Caco-2 (cell line): Measurements from ENCODE around the gene EME2. TPM values are rescaled to one million over a fixed set of nuclear protein-coding genes. Genes with fewer than 3 reads are reported as not detected.

Experiments used
- BruUV-seq: library from RNA; stranded (reverse); fragments of 400-500 nt; replicated peaks from 2 replicates; lab custom pipeline; 2021; lab: Mats Ljungman, UMichigan
- CTCF ChIA-PET: fragments of 300-600 bp; sonication (Branson Sonifier 250); formaldehyde crosslinking; loops from one replicate; lab custom pipeline; 2022; ENCODE audit warnings: antibody characterized with exemption; lab: Charles Lee
- POLR2A ChIA-PET: fragments of 300-600 bp; sonication (Branson Sonifier 250); formaldehyde crosslinking; loops from one replicate; lab custom pipeline; 2022; ENCODE audit warnings: antibody characterized with exemption; lab: Charles Lee
- DNase-seq, 2 experiments: peaks; one replicate each; pipeline versions ENCODE4 v3.0.0 to v3.0.0-alpha.2; 2020 to 2022
- H3K27me3 ChIP-seq: replicated peaks from 2 replicates; pipeline ENCODE4 v1.6.0; 2011; ENCODE audit warnings: low read length; ENCODE audit not compliant: control insufficient read depth, insufficient read depth
- H3K36me3 ChIP-seq: 2 replicates; pipeline ENCODE4 v1.5.1; 2011; ENCODE audit warnings: low read length; ENCODE audit not compliant: control insufficient read depth, insufficient read depth
- H3K4me1 ChIP-seq: fragments of 250-450 bp; sonication (Bioruptor Pico); 2 replicates; pipeline ENCODE4 v1.5.1; 2020; ENCODE audit warnings: mild to moderate bottlenecking
- H3K4me3 ChIP-seq: 2 replicates; pipeline ENCODE4 v1.5.1; 2011; ENCODE audit warnings: low read depth, mild to moderate bottlenecking, control low read depth, low read length
- H3K9me3 ChIP-seq: fragments of 250-450 bp; sonication (Bioruptor Pico); 2 replicates; pipeline ENCODE4 v1.5.1; 2020; ENCODE audit warnings: mild to moderate bottlenecking, moderate library complexity
- H3K27ac Mint-ChIP-seq: one replicate; pipeline ENCODE4 v1.8.0; 2022; ENCODE audit warnings: mixed read lengths; ENCODE audit not compliant: unreplicated experiment
- H3K27me3 Mint-ChIP-seq: one replicate; pipeline ENCODE4 v1.8.0; 2022; ENCODE audit warnings: mixed read lengths; ENCODE audit not compliant: insufficient read depth, unreplicated experiment
- H3K36me3 Mint-ChIP-seq: one replicate; pipeline ENCODE4 v1.8.0; 2022; ENCODE audit warnings: mild to moderate bottlenecking, mixed read lengths; ENCODE audit not compliant: insufficient read depth, unreplicated experiment
- H3K4me1 Mint-ChIP-seq: one replicate; pipeline ENCODE4 v1.8.0; 2022; ENCODE audit warnings: low read depth, mixed read lengths; ENCODE audit not compliant: unreplicated experiment
- H3K4me3 Mint-ChIP-seq: one replicate; pipeline ENCODE4 v1.8.0; 2022; ENCODE audit warnings: mild to moderate bottlenecking, moderate library complexity, mixed read lengths; ENCODE audit not compliant: unreplicated experiment
- H3K9me3 Mint-ChIP-seq: one replicate; pipeline ENCODE4 v1.8.0; 2022; ENCODE audit warnings: mixed read lengths; ENCODE audit not compliant: unreplicated experiment
- CTCF ChIP-seq, 2 experiments: fragments of 200-600 bp in 1 of 2; IDR thresholded peaks; 1 replicate in 1 of 2; 2 replicates in 1 of 2; pipeline versions ENCODE4 v1.5.1 to v1.8.0; 2011 to 2022; ENCODE audit warnings: antibody characterized with exemption in 1 of 2, control low read depth in 1 of 2, inconsistent platforms in 1 of 2, low read depth in 1 of 2, low read length in 1 of 2, mild to moderate bottlenecking in 1 of 2, moderate library complexity in 1 of 2; ENCODE audit not compliant: insufficient read depth in 1 of 2, severe bottlenecking in 1 of 2, unreplicated experiment in 1 of 2
- intact Hi-C: fragments of 100-400 bp; cut with micrococcal nuclease; formaldehyde crosslinking; loops from one replicate; pipeline ENCODE4 v1.10.0; 2022; ENCODE audit not compliant: unreplicated experiment
- total RNA-seq: library from RNA; stranded (reverse); gene quantifications from 2 replicates; pipeline ENCODE4 v1.2.3, GENCODE V29; 2022

EME2 gene
- total RNA-seq, 1 experiment from 2014 or later = 24.1 TPM

- H3K4me3 Mint-ChIP-seq = no peak overlapping the region
- DNase-seq = no peak
- H3K36me3 ChIP-seq = no peaks in the 10 kb centered on the region
Observed at GRCh38 chr16:1768767-1769401, 3.7 kb upstream of the EME2 start.

GRCh38 chr16:1769402-1770300 lies 3.0 kb upstream of the EME2 start:
- Mint-ChIP-seq H3K4me1 (no peaks in the 10 kb centered on the region), H3K27me3 (no peaks in the 10 kb centered on the region), H3K4me3 (no peak overlapping the region), H3K9me3 (no peaks in the 10 kb centered on the region), H3K36me3 (peaks cover 67% of the 10 kb centered on the region), H3K27ac (no peak overlapping the region)
- ChIA-PET POLR2A (interaction anchor here (0.5 kb wide), 1 partner anchor 220 kb away, joined by 3 read pairs; no protein-coding TSS in a partner anchor), CTCF (no interaction called here)
- Histone ChIP-seq H3K4me3 (no peak overlapping the region), H3K27me3 (no peaks in the 10 kb centered on the region), H3K4me1 (peaks cover 6% of the 10 kb centered on the region), H3K36me3 (no peaks in the 10 kb centered on the region), H3K9me3 (no peaks in the 10 kb centered on the region)
- intact Hi-C loops = no loop called here
- no TSS peak for BruUV-seq
- DNase-seq = no peak
- no peak for TF ChIP-seq CTCF (IDR thresholded peaks at IDR 0.05; ENCODE audit: insufficient read depth in 1 of 2, low read depth in 1 of 2, low read length in 1 of 2, severe bottlenecking in 1 of 2, unreplicated experiment in 1 of 2)

More at GRCh38 chr16:1768767-1769401, 3.7 kb upstream of the EME2 start:
- no peaks in the 10 kb centered on the region for H3K27me3 Mint-ChIP-seq
- H3K36me3 Mint-ChIP-seq = peaks cover 67% of the 10 kb centered on the region
- BruUV-seq = no TSS peak
- Histone ChIP-seq H3K4me1 (no peaks in the 10 kb centered on the region), H3K9me3 (no peaks in the 10 kb centered on the region), H3K4me3 (no peak overlapping the region), H3K27me3 (no peaks in the 10 kb centered on the region)
- H3K27ac Mint-ChIP-seq = no peak overlapping the region
- ChIA-PET POLR2A (interaction anchor here (0.5 kb wide), 1 partner anchor 219 kb away, joined by 3 read pairs; no protein-coding TSS in a partner anchor), CTCF (no interaction called here)
- no peaks in the 10 kb centered on the region for H3K9me3 Mint-ChIP-seq
- H3K4me1 Mint-ChIP-seq = no peaks in the 10 kb centered on the region
- TF ChIP-seq CTCF (IDR thresholded peaks at IDR 0.05; ENCODE audit: insufficient read depth in 1 of 2, low read depth in 1 of 2, low read length in 1 of 2, severe bottlenecking in 1 of 2, unreplicated experiment in 1 of 2) = no peak
- intact Hi-C loops = no loop called here

- TF ChIP-seq CTCF (IDR thresholded peaks at IDR 0.05; ENCODE audit: insufficient read depth in 1 of 2, low read depth in 1 of 2, low read length in 1 of 2, severe bottlenecking in 1 of 2, unreplicated experiment in 1 of 2) = no peak
- ChIA-PET POLR2A (no interaction called here), CTCF (interaction anchor here (0.5 kb wide), 1 partner anchor 398 kb away, joined by 4 read pairs; no protein-coding TSS in a partner anchor)
- H3K4me3 Mint-ChIP-seq = no peak overlapping the region
- H3K27me3 ChIP-seq = no peaks in the 10 kb centered on the region
- H3K4me1 ChIP-seq = peaks cover 8% of the 10 kb centered on the region
- H3K27me3 Mint-ChIP-seq = no peaks in the 10 kb centered on the region
- H3K4me3 ChIP-seq = no peak overlapping the region
- DNase-seq = no peak
- peaks cover 70% of the 10 kb centered on the region for H3K36me3 Mint-ChIP-seq
- no peaks in the 10 kb centered on the region for H3K36me3 ChIP-seq
- H3K9me3 ChIP-seq = no peaks in the 10 kb centered on the region
- no peaks in the 10 kb centered on the region for H3K9me3 Mint-ChIP-seq
- H3K27ac Mint-ChIP-seq = no peak overlapping the region
- no peaks in the 10 kb centered on the region for H3K4me1 Mint-ChIP-seq
- no TSS peak for BruUV-seq
- intact Hi-C loops = no loop called here
Observed at GRCh38 chr16:1770328-1771187, 2.1 kb upstream of the EME2 start.
